Fibroblast of lung (primary cell): Measurements from ENCODE around the gene RAPGEF3.

Experiments used
- EZH2 ChIP-seq: IDR thresholded peaks from 2 replicates; pipeline ENCODE4 v1.5.1; 2012; ENCODE audit warnings: low read length, control low read depth, mild to moderate bottlenecking; ENCODE audit errors: missing control alignments
- TF ChIP-seq, protein P1 (sequence below), 2 donors: IDR thresholded peaks in 1 of 2; conservative IDR thresholded peaks in 1 of 2; 1 replicate in 1 of 2; 2 replicates in 1 of 2; pipeline ENCODE4 v1.5.1; 2011 to 2012; ENCODE audit warnings: low read length in 2 of 2, control low read depth in 1 of 2, inconsistent platforms in 1 of 2, low read depth in 1 of 2, mild to moderate bottlenecking in 1 of 2

DNA sequence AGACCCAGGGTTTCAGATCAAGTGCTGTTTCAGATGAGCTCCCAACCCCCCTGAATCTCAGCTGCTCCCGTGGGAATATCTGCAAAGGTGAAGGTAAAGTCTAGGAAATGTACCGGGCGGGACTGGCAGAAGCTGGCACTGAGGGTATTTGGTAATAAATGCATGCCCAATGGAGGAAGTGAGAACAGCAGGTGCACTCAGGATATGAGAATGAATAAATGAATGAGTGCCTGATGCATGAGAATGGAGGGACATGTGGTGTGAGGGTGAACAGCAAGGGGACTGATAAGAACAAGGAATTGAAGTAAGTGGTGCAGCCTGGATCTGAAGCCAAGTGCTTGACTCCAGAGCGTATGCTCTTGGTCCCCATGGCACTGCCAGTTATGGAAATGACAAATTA is 11.6 kb downstream of the RAPGEF3 start:
- TF ChIP-seq, protein P1, sequence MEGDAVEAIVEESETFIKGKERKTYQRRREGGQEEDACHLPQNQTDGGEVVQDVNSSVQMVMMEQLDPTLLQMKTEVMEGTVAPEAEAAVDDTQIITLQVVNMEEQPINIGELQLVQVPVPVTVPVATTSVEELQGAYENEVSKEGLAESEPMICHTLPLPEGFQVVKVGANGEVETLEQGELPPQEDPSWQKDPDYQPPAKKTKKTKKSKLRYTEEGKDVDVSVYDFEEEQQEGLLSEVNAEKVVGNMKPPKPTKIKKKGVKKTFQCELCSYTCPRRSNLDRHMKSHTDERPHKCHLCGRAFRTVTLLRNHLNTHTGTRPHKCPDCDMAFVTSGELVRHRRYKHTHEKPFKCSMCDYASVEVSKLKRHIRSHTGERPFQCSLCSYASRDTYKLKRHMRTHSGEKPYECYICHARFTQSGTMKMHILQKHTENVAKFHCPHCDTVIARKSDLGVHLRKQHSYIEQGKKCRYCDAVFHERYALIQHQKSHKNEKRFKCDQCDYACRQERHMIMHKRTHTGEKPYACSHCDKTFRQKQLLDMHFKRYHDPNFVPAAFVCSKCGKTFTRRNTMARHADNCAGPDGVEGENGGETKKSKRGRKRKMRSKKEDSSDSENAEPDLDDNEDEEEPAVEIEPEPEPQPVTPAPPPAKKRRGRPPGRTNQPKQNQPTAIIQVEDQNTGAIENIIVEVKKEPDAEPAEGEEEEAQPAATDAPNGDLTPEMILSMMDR (conservative IDR thresholded peaks at IDR 0.05 in 1 of 2, IDR thresholded peaks at IDR 0.05 in 1 of 2; ENCODE audit: low read depth in 1 of 2, low read length in 2 of 2), result no peak
- TF ChIP-seq EZH2, result no peak
